ENCODE data around the gene MTAP. TPM values are rescaled to one million over a fixed set of nuclear protein-coding genes. Genes with fewer than 3 reads are reported as not detected.

The MTAP gene
- total RNA-seq, 1 experiment from 2014 or later: 34.7 TPM

DNA sequence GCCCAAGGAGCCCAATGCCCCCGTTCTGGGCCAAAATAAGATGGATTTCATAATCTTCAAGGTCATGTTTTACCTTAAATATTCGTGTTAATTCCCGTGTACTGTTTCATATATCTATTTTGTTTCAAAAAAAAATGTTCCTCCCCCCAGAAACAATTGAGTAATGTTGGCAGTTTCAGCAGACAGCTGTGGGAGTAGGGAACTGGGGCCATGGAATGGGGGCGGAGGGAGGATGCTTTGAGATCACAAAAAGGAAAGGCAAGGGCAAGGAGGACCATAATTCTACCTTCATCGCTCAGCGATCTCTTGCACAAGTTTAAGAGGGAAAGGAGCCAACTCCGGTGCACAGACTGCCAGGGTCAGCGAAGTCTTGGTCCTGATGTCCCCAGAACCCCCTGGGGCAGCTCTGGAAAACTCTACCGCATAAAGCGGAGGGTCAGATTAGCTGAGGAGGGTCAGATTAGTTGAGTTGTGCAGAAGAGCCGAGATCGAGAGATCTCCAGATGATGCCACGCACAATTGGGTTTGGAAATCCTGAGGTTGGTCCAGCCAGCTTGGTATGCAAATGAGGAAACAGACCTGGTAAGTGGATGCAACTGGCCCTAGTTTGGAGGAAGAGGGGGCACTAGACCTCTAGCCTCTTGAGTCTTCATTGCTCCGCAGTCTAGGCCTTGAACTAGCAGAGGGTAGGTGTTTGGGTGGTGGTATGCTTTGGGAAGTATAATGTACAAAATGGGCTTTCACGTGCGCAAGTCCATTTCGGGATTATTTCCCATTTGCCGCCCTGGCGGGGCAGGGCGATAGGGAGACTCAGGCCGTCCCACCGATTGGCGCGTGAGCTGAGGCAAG, 167.7 kb downstream of the MTAP start:
- Histone ChIP-seq H3F3A (ENCODE audit: low read length, unreplicated experiment) (no peaks in the 10 kb centered on the region), H4K20me1 (ENCODE audit: low read length) (no peaks in the 10 kb centered on the region), H3K27ac (ENCODE audit: low read length) (no peak overlapping the region), H3K36me3 (ENCODE audit: low read depth, low read length) (peaks cover 9% of the 10 kb centered on the region), H3K9me3 (ENCODE audit: low read length) (no peaks in the 10 kb centered on the region), H2AFZ (ENCODE audit: low read length) (no peak overlapping the region), H3K9me2 (replicated peaks; ENCODE audit: low read length) (no peaks in the 10 kb centered on the region), H3K9ac (ENCODE audit: low read length) (no peak overlapping the region), H3K4me2 (ENCODE audit: low read length) (no peak overlapping the region), H3K79me2 (ENCODE audit: low read length) (peaks cover 10% of the 10 kb centered on the region; the same call in 1 of the 2 replicates), H3K27me3 (ENCODE audit: low read length) (no peaks in the 10 kb centered on the region), H3K4me1 (ENCODE audit: insufficient read depth, low read length) (peaks cover 6% of the 10 kb centered on the region; the same call in 1 of the 2 replicates), H3K4me3 (ENCODE audit: low read length) (no peak overlapping the region)
- no peak for ATAC-seq
- no TSS peak for BruUV-seq (replicated peaks)
- TF ChIP-seq EZH2 (IDR thresholded peaks at IDR 0.05; ENCODE audit: low read length, unreplicated experiment): no peak
- TF ChIP-seq, protein P1, sequence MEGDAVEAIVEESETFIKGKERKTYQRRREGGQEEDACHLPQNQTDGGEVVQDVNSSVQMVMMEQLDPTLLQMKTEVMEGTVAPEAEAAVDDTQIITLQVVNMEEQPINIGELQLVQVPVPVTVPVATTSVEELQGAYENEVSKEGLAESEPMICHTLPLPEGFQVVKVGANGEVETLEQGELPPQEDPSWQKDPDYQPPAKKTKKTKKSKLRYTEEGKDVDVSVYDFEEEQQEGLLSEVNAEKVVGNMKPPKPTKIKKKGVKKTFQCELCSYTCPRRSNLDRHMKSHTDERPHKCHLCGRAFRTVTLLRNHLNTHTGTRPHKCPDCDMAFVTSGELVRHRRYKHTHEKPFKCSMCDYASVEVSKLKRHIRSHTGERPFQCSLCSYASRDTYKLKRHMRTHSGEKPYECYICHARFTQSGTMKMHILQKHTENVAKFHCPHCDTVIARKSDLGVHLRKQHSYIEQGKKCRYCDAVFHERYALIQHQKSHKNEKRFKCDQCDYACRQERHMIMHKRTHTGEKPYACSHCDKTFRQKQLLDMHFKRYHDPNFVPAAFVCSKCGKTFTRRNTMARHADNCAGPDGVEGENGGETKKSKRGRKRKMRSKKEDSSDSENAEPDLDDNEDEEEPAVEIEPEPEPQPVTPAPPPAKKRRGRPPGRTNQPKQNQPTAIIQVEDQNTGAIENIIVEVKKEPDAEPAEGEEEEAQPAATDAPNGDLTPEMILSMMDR (conservative IDR thresholded peaks at IDR 0.05; ENCODE audit: low read depth, low read length): no peak
- no peak for TF ChIP-seq EZH2phosphoT487 (IDR thresholded peaks at IDR 0.05; ENCODE audit: borderline replicate concordance, low read length)
- POLR2A ChIA-PET (ENCODE audit: unreplicated experiment): no interaction called here
- CTCF ChIA-PET: no interaction called here
- intact Hi-C loops (cut with micrococcal nuclease): no loop called here
- DNase-seq: no peak

DNA sequence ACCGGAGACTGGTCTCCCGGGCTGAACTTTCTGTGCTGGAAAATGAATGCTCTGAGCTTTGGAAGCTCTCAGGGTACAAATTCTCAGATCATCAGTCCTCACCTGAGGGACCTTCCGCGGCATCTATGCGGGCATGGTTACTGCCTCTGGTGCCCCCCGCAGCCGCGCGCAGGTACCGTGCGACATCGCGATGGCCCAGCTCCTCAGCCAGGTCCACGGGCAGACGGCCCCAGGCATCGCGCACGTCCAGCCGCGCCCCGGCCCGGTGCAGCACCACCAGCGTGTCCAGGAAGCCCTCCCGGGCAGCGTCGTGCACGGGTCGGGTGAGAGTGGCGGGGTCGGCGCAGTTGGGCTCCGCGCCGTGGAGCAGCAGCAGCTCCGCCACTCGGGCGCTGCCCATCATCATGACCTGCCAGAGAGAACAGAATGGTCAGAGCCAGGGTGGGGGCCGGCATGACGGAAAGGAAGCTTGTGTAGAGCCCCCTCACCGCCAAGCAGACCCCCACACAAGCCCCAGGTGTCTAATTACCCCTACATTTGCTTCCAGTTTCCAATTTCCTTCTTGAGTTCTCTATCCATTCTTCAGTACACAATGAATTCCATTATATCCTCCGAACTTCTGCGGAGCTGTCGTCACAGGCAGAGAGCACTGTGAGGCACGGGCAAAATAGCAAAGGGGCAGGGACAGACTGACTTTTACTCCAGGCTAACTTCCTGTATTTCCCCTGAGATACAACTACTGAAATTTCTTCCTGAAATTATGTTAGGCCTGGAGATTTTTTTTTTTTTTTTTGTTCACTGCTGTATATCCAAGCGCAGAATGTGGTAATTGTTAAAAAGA, 168.6 kb downstream of the MTAP start:
- Histone ChIP-seq H3K27me3 (ENCODE audit: low read length) (no peaks in the 10 kb centered on the region), H3F3A (ENCODE audit: low read length, unreplicated experiment) (no peaks in the 10 kb centered on the region), H3K4me2 (ENCODE audit: low read length) (no peak overlapping the region), H3K79me2 (ENCODE audit: low read length) (peaks cover 10% of the 10 kb centered on the region; the same call in 1 of the 2 replicates), H3K9ac (ENCODE audit: low read length) (no peak overlapping the region), H3K9me2 (replicated peaks; ENCODE audit: low read length) (no peaks in the 10 kb centered on the region), H3K4me1 (ENCODE audit: insufficient read depth, low read length) (peaks cover 6% of the 10 kb centered on the region; the same call in 1 of the 2 replicates), H4K20me1 (ENCODE audit: low read length) (no peaks in the 10 kb centered on the region), H3K36me3 (ENCODE audit: low read depth, low read length) (peaks cover 9% of the 10 kb centered on the region), H3K4me3 (ENCODE audit: low read length) (no peak overlapping the region), H3K9me3 (ENCODE audit: low read length) (no peaks in the 10 kb centered on the region), H2AFZ (ENCODE audit: low read length) (no peak overlapping the region), H3K27ac (ENCODE audit: low read length) (no peak overlapping the region)
- CTCF ChIA-PET: no interaction called here
- intact Hi-C loops (cut with micrococcal nuclease): no loop called here
- TF ChIP-seq EZH2phosphoT487 (IDR thresholded peaks at IDR 0.05; ENCODE audit: borderline replicate concordance, low read length) (no peak), EZH2 (IDR thresholded peaks at IDR 0.05; ENCODE audit: low read length, unreplicated experiment) (no peak)
- TF ChIP-seq, protein P1 (conservative IDR thresholded peaks at IDR 0.05; ENCODE audit: low read depth, low read length): no peak
- BruUV-seq (replicated peaks): no TSS peak
- POLR2A ChIA-PET (ENCODE audit: unreplicated experiment): interaction anchor here (0.6 kb wide), 1 partner anchor 151 kb away, joined by 5 read pairs; no protein-coding TSS in a partner anchor
- ATAC-seq (no peak), DNase-seq (no peak)

Data from PC-3 (cell line).